NCI-H2107 (cell line): Measurements from ENCODE around the gene CNTRL.

ENCODE experiments used
- DNase-seq: peaks from one replicate; lab custom pipeline; 2025; lab: John Stamatoyannopoulos, UW

Gene CNTRL

GRCh38 chr9:121204121-121204520 lies 129.4 kb downstream of the CNTRL start:
- no peak for DNase-seq

GRCh38 chr9:121204611-121205010 lies 129.9 kb downstream of the CNTRL start:
- no peak for DNase-seq

GRCh38 chr9:121206516-121207370 lies 132.0 kb downstream of the CNTRL start:
- no peak for DNase-seq

GRCh38 chr9:121207371-121207940 lies 132.7 kb downstream of the CNTRL start:
- no peak for DNase-seq

- DNase-seq: no peak
Measured at GRCh38 chr9:121210536-121210935, 135.8 kb downstream of the CNTRL start.

- DNase-seq: peak; percentile 61
Measured at GRCh38 chr9:121213136-121213806, 138.5 kb downstream of the CNTRL start.

- no peak for DNase-seq
Measured at GRCh38 chr9:121214005-121214404, 139.2 kb downstream of the CNTRL start.

- no peak for DNase-seq
Measured at GRCh38 chr9:121216271-121216805, 141.6 kb downstream of the CNTRL start.

- no peak for DNase-seq
Measured at GRCh38 chr9:121217609-121218292, 143.0 kb downstream of the CNTRL start.

- no peak for DNase-seq
Measured at GRCh38 chr9:121218357-121219027, 143.7 kb downstream of the CNTRL start.

GRCh38 chr9:121219530-121219929 lies 144.8 kb downstream of the CNTRL start:
- DNase-seq: no peak

- no peak for DNase-seq
Measured at GRCh38 chr9:121220996-121221663, 146.4 kb downstream of the CNTRL start.

GRCh38 chr9:121221664-121222055 lies 146.9 kb downstream of the CNTRL start:
- no peak for DNase-seq

- DNase-seq: no peak
Measured at GRCh38 chr9:121222524-121223171, 147.9 kb downstream of the CNTRL start.

GRCh38 chr9:121225240-121225639 lies 150.5 kb downstream of the CNTRL start:
- no peak for DNase-seq

- DNase-seq: no peak
Measured at GRCh38 chr9:121226175-121226574, 151.4 kb downstream of the CNTRL start.
